Neuronal stem cell (in vitro differentiated cells): Measurements from ENCODE around the gene CDC45.

ENCODE experiments used
- DNase-seq: peaks from one replicate; pipeline ENCODE4 v3.0.0-alpha.2; 2013; ENCODE audit warnings: low spot score
- H2AFZ ChIP-seq: one replicate; pipeline ENCODE4 v1.6.1; 2013; ENCODE audit warnings: mild to moderate bottlenecking, low read length, inconsistent platforms
- H2AK5ac ChIP-seq: 2 replicates; pipeline ENCODE4 v1.6.1; 2013; ENCODE audit warnings: low read depth, mild to moderate bottlenecking, inconsistent platforms, low read length, moderate library complexity, mixed read lengths
- H2BK120ac ChIP-seq: 2 replicates; pipeline ENCODE4 v1.6.1; 2013; ENCODE audit warnings: low read depth, mild to moderate bottlenecking, inconsistent platforms, low read length, moderate library complexity, mixed read lengths
- H2BK12ac ChIP-seq: one replicate; pipeline ENCODE4 v1.6.1; 2013; ENCODE audit warnings: low read length, inconsistent platforms
- H2BK15ac ChIP-seq: 2 replicates; pipeline ENCODE4 v1.6.1; 2013; ENCODE audit warnings: mild to moderate bottlenecking, low read length, inconsistent platforms, mixed read lengths
- H2BK5ac ChIP-seq: one replicate; pipeline ENCODE4 v1.6.1; 2013; ENCODE audit warnings: inconsistent platforms, mild to moderate bottlenecking, low read length, moderate library complexity
- H3K14ac ChIP-seq: one replicate; pipeline ENCODE4 v1.6.1; 2013; ENCODE audit warnings: low read length, inconsistent platforms
- H3K18ac ChIP-seq: 2 replicates; pipeline ENCODE4 v1.6.1; 2013; ENCODE audit warnings: low read length, inconsistent platforms
- H3K23ac ChIP-seq: 2 replicates; pipeline ENCODE4 v1.6.1; 2013; ENCODE audit warnings: low read depth, mild to moderate bottlenecking, mixed read lengths, low read length, inconsistent platforms; ENCODE audit not compliant: poor library complexity
- H3K27ac ChIP-seq: replicated peaks from 3 replicates; pipeline ENCODE4 v1.5.1; 2013; ENCODE audit warnings: low read length, inconsistent platforms
- H3K27me3 ChIP-seq, 3 experiments: 2 replicates each; pipeline ENCODE4 v1.6.1; 2013; ENCODE audit warnings: low read length in 3 of 3, mild to moderate bottlenecking in 2 of 3, inconsistent platforms in 1 of 3, low read depth in 1 of 3, mixed read lengths in 1 of 3, moderate library complexity in 1 of 3; ENCODE audit not compliant: control insufficient read depth in 3 of 3, insufficient read depth in 3 of 3
- H3K36me3 ChIP-seq, 2 donors: replicated peaks in 1 of 2; 2 replicates each; pipeline ENCODE4 v1.6.1; 2013; ENCODE audit warnings: low read length in 2 of 2; ENCODE audit not compliant: control insufficient read depth in 2 of 2, insufficient read depth in 2 of 2
- H3K4ac ChIP-seq: 2 replicates; pipeline ENCODE4 v1.6.1; 2013; ENCODE audit warnings: inconsistent platforms, mild to moderate bottlenecking, low read length, moderate library complexity
- H3K4me1 ChIP-seq, 2 donors: 1 replicate in 1 of 2; 2 replicates in 1 of 2; pipeline ENCODE4 v1.6.1; 2013; ENCODE audit warnings: low read length in 2 of 2, low read depth in 1 of 2; ENCODE audit not compliant: control insufficient read depth in 2 of 2, insufficient read depth in 1 of 2
- H3K4me2 ChIP-seq: one replicate; pipeline ENCODE4 v1.6.1; 2013; ENCODE audit warnings: mild to moderate bottlenecking, low read length, inconsistent platforms; ENCODE audit not compliant: insufficient read depth, poor library complexity, severe bottlenecking
- H3K4me3 ChIP-seq, 2 donors: 2 replicates each; pipeline ENCODE4 v1.5.1; 2013; ENCODE audit warnings: low read length in 2 of 2, mild to moderate bottlenecking in 2 of 2, inconsistent platforms in 1 of 2, moderate library complexity in 1 of 2
- H3K79me1 ChIP-seq: one replicate; pipeline ENCODE4 v1.6.1; 2013; ENCODE audit warnings: low read depth, mild to moderate bottlenecking, inconsistent platforms, low read length, moderate library complexity
- H3K9ac ChIP-seq: one replicate; pipeline ENCODE4 v1.6.1; 2013; ENCODE audit warnings: mild to moderate bottlenecking, low read depth, low read length, inconsistent platforms; ENCODE audit not compliant: poor library complexity
- H3K9me3 ChIP-seq, 2 donors: replicated peaks in 1 of 2; 2 replicates each; pipeline versions ENCODE3 to v1.6.1; 2013; ENCODE audit warnings: low read length in 2 of 2, mild to moderate bottlenecking in 2 of 2, inconsistent platforms in 1 of 2, low read depth in 1 of 2, mixed read lengths in 1 of 2, moderate library complexity in 1 of 2; ENCODE audit not compliant: control insufficient read depth in 2 of 2, insufficient read depth in 1 of 2
- H4K8ac ChIP-seq: one replicate; pipeline ENCODE4 v1.6.1; 2013; ENCODE audit warnings: low read depth, mild to moderate bottlenecking, inconsistent platforms, low read length, moderate library complexity
- H4K91ac ChIP-seq: one replicate; pipeline ENCODE4 v1.6.1; 2013; ENCODE audit warnings: low read length, low read depth, mild to moderate bottlenecking, inconsistent platforms; ENCODE audit not compliant: poor library complexity
- WGBS, 2 donors: extraction: QIAGEN DNeasy Blood & Tissue Kit; methylation state at CpG; one replicate each; pipeline ENCODE4 v1.1.7; 2013; ENCODE audit warnings: missing lambda C conversion rate in 2 of 2, mixed read lengths in 1 of 2; ENCODE audit not compliant: insufficient read length in 2 of 2, insufficient replicate concordance in 1 of 2; ENCODE audit errors: extremely low coverage in 2 of 2; 5-methylcytosine and 5-hydroxymethylcytosine counted together

Gene CDC45

DNA sequence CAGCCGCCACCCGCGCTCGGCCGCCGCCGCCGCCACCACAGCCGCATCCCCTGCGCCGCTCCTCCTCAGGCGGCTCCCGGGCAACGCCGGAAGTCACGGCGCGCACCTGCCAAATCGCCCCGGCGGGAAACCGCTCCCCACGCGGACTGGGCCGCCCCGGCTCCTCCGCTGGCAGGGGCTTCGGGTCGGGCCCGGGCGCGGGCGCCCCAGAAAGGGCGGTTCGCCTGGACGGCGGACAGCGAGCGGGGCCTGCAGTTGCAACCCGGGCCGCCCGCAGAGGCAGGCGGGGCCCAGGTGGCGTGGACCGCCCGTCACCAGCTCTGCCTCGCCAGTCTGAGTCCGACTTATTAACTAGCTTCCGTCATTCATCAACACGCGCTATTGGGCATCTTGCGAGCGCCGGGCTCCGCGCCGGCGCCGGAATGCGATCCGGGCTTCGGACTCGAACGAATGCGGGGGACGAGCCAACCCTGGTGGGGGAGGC is 48.0 kb upstream of the CDC45 start, which contains the start of gene HIRA:
TSS of gene HIRA (minus strand) at position 85 of the 484 bp plus-strand sequence. CDS start 257 bp downstream, outside the sequence.
- Histone ChIP-seq H3K36me3 (peaks cover 15 to 39% of the 10 kb centered on the region in 2 donors), H3K23ac (peak within 1 kb of the TSS; percentile 100), H3K4me2 (peak within 1 kb of the TSS; percentile 96), H2BK12ac (no peak within 1 kb of the TSS), H3K18ac (peak within 1 kb of the TSS; percentile 97), H3K27me3 (no peaks in the 10 kb centered on the region), H3K14ac (peak within 1 kb of the TSS; percentile 39), H2BK120ac (peak within 1 kb of the TSS; percentile 0), H4K91ac (peak within 1 kb of the TSS; percentile 50), H3K27ac (peak within 1 kb of the TSS; percentile 87), H4K8ac (no peak within 1 kb of the TSS), H3K4ac (no peak within 1 kb of the TSS), H2BK15ac (no peak within 1 kb of the TSS), H3K9me3 (no peaks in the 10 kb centered on the region), H3K4me3 (peak within 1 kb of the TSS; percentile 94 to 95), H3K79me1 (peaks cover 3% of the 10 kb centered on the region), H2AK5ac (peak within 1 kb of the TSS; percentile 81), H2BK5ac (peak within 1 kb of the TSS; percentile 93), H2AFZ (peak within 1 kb of the TSS; percentile 91), H3K4me1 (peaks cover 5 to 18% of the 10 kb centered on the region in 2 donors), H3K9ac (peak within 1 kb of the TSS; percentile 96)
- DNase-seq = peak; percentile 86
- no CpG with 5 or more reads among the region's 66 CpGs for WGBS, 2 donors

DNA sequence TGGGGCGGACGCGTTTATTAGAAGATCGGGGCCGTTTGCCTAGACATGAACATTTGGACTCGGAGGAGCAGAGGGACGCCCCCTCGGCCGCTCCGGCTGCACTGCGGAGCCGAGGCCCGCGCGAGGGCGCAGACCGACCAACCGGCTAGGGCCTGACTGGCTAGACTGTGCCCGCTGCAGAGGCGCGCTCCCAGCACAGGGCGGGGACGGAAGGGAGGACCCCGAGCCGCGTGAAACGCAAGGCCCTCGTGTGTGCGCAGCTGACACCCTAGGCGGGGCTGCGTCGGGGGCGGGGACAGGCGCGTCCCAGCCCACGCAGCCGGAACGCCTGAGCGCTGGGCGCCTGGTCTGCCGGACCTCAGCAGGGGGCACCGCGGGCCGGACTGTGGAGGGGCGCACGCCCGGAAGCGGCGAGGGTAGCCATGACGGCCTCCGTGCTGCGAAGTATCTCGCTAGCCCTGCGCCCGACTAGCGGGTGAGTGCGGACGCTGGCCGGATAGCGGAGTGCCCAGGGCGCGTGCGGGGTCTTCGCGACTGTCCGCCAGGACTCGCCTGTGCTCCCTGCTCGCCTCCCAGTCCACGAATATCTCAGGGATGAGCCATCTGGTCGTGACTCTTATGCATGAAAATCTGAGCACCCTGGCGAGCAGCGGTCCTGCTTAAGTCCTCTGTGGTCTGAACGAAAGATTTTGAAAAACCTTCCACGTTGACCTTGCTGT is 47.4 kb upstream of the CDC45 start, which contains the start of gene MRPL40:
TSS of gene MRPL40 (plus strand) at position 413 of the 719 bp plus-strand sequence. CDS start at position 423, 10 bp downstream.
- Histone ChIP-seq H3K79me1 (peaks cover 3% of the 10 kb centered on the region), H3K4ac (no peak within 1 kb of the TSS), H3K23ac (peak within 1 kb of the TSS; percentile 100), H3K9me3 (no peaks in the 10 kb centered on the region), H3K27ac (peak within 1 kb of the TSS; percentile 87), H2BK12ac (no peak within 1 kb of the TSS), H3K4me1 (peaks cover 5 to 18% of the 10 kb centered on the region in 2 donors), H4K91ac (peak within 1 kb of the TSS; percentile 50), H3K4me2 (peak within 1 kb of the TSS; percentile 96), H2AK5ac (peak within 1 kb of the TSS; percentile 81), H2AFZ (peak within 1 kb of the TSS; percentile 91), H3K9ac (peak within 1 kb of the TSS; percentile 96), H2BK120ac (no peak within 1 kb of the TSS), H2BK5ac (peak within 1 kb of the TSS; percentile 93), H3K18ac (peak within 1 kb of the TSS; percentile 97), H4K8ac (no peak within 1 kb of the TSS), H3K14ac (peak within 1 kb of the TSS; percentile 39), H3K4me3 (peak within 1 kb of the TSS; percentile 94 to 95), H3K27me3 (no peaks in the 10 kb centered on the region), H3K36me3 (peaks cover 15 to 45% of the 10 kb centered on the region in 2 donors), H2BK15ac (no peak within 1 kb of the TSS)
- peak; percentile 81 for DNase-seq
- WGBS, 2 donors = no CpG with 5 or more reads among the region's 74 CpGs

DNA sequence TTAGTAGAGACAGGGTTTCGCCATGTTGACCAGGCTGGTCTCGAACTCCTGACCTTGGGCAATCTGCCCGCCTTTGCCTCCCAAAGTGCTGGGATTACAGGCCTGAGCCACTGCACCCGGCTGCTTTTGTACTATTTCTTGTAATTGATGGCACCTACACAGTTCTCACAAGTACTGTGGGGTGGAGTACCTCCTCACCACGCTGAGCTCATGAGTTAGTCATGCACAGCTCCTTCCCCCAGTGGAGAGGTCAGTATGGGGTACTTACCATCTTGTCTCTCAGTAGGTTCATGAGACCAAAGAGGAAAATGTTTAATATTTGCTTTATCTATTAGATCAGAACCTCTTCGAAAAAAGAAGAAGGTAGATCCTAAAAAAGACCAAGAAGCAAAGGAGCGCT is 45.3 kb upstream of the CDC45 start:
- Histone ChIP-seq H3K9me3 (no peaks in the 10 kb centered on the region), H3K27ac (no peak overlapping the region), H3K79me1 (peaks cover 3% of the 10 kb centered on the region), H3K18ac (no peak overlapping the region), H3K4me2 (no peak overlapping the region), H3K36me3 (peaks cover 15 to 44% of the 10 kb centered on the region in 2 donors), H3K4me1 (peaks cover 5 to 18% of the 10 kb centered on the region in 2 donors), H2BK5ac (no peak overlapping the region), H2BK15ac (no peak overlapping the region), H2AFZ (no peak overlapping the region), H2AK5ac (no peak overlapping the region), H3K14ac (no peak overlapping the region), H2BK12ac (no peak overlapping the region), H2BK120ac (no peak overlapping the region), H4K8ac (no peak overlapping the region), H3K4ac (no peak overlapping the region), H3K4me3 (no peak overlapping the region), H3K27me3 (no peaks in the 10 kb centered on the region), H3K23ac (no peak overlapping the region), H4K91ac (no peak overlapping the region), H3K9ac (no peak overlapping the region)
- no CpG with 5 or more reads among the region's 7 CpGs for WGBS, 2 donors
- DNase-seq = no peak

DNA sequence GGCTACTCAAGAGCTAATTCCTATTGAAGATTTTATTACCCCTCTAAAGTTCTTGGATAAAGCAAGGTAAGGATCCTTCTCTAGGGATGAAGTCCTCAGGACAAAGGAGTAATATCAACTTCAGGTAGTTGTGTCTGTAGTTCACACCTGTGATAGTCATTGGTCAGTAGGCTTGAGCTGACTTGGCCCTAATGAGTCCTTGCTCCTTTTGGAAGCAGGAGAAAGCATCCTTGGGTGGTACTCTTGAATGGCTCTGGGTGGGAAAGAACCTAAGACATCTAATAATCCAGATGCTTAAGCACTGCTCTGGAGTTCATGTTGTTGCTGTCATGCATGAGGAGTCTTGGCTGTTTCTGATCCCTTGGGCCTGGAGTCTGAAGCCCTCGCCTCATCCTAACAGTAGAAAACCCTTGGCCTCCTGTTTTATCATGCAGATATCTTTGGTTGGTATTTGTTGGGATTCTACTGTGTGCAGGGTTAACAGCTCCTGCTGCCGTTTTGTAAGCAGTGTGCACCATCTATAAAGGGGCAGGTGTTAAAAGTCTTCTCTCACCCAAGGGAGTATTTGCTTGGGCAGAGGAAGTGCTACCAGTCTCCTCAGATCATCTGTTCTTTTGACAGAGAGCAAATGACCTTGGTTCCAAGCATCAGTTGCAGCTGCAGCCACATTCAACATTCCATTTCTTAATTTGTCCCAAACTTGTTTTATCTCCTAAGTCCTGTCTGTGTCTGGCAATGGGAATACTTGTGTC is 44.7 kb upstream of the CDC45 start:
- Histone ChIP-seq H2BK120ac (no peak overlapping the region), H2AK5ac (no peak overlapping the region), H2AFZ (no peak overlapping the region), H3K27ac (no peak overlapping the region), H3K79me1 (peaks cover 3% of the 10 kb centered on the region), H3K4ac (no peak overlapping the region), H3K18ac (no peak overlapping the region), H3K9me3 (no peaks in the 10 kb centered on the region), H3K4me2 (no peak overlapping the region), H2BK15ac (no peak overlapping the region), H3K4me1 (peaks cover 4 to 15% of the 10 kb centered on the region in 2 donors), H2BK12ac (no peak overlapping the region), H4K8ac (no peak overlapping the region), H3K14ac (no peak overlapping the region), H2BK5ac (no peak overlapping the region), H3K23ac (no peak overlapping the region), H3K36me3 (peaks cover 15 to 42% of the 10 kb centered on the region in 2 donors), H3K4me3 (no peak overlapping the region), H3K9ac (no peak overlapping the region), H3K27me3 (no peaks in the 10 kb centered on the region), H4K91ac (no peak overlapping the region)
- DNase-seq = no peak
- WGBS, 2 donors = no CpG with 5 or more reads among the region's 2 CpGs
